ENCODE results near the gene KLHL9.
"Not testable (repeated sequence)": the region's sequence is repeated elsewhere in the genome, so short reads cannot be mapped to it uniquely, and the experiment has no call there.

Gene KLHL9

GRCh38 chr9:21334701-21335632 lies at the start of gene KLHL9:
KLHL9 (minus strand) TSS chr9:21335404; CDS start chr9:21334859, 545 bp downstream.
- DNase-seq = peak; percentile 87

- DNase-seq = peak; percentile 45
Measured at GRCh38 chr9:21383627-21384026, 48.4 kb upstream of the KLHL9 start.

GRCh38 chr9:21381448-21382339 lies 46.5 kb upstream of the KLHL9 start:
- peak; percentile 83 for DNase-seq

GRCh38 chr9:21371467-21371866 lies 36.3 kb upstream of the KLHL9 start:
- DNase-seq = not testable (repeated sequence)

GRCh38 chr9:21367957-21368356 lies 32.8 kb upstream of the KLHL9 start, which contains the start of gene IFNA13:
IFNA13 (minus strand) TSS chr9:21368057; CDS start chr9:21368010, 47 bp downstream.
- no peak for DNase-seq

- not testable (repeated sequence) for DNase-seq
Measured at GRCh38 chr9:21367169-21367568, 32.0 kb upstream of the KLHL9 start.

- no peak for DNase-seq
Measured at GRCh38 chr9:21362287-21362686, 27.1 kb upstream of the KLHL9 start.

GRCh38 chr9:21357479-21358460 lies 22.6 kb upstream of the KLHL9 start:
- DNase-seq = peak; percentile 30

GRCh38 chr9:21350787-21351186 lies 15.6 kb upstream of the KLHL9 start, which contains the start of gene IFNA6:
IFNA6 (minus strand) TSS chr9:21350887; CDS start chr9:21350887, 0 bp downstream.
- DNase-seq = no peak

GRCh38 chr9:21348430-21348970 lies 13.3 kb upstream of the KLHL9 start:
- no peak for DNase-seq

GRCh38 chr9:21340735-21341134 lies 5.5 kb upstream of the KLHL9 start:
- DNase-seq = no peak

GRCh38 chr9:21336457-21336856 lies 1.3 kb upstream of the KLHL9 start:
- peak; percentile 43 for DNase-seq

GRCh38 chr9:21333226-21333625 lies 2.0 kb downstream of the KLHL9 start:
- peak; percentile 33 for DNase-seq

GRCh38 chr9:21331676-21332402 lies 3.4 kb downstream of the KLHL9 start:
- peak; percentile 11 for DNase-seq

- DNase-seq = peak; percentile 70
Measured at GRCh38 chr9:21326526-21327139, 8.6 kb downstream of the KLHL9 start.

GRCh38 chr9:21324047-21324446 lies 11.2 kb downstream of the KLHL9 start:
- DNase-seq = no peak

- no peak for DNase-seq
Measured at GRCh38 chr9:21322911-21323461, 12.2 kb downstream of the KLHL9 start.

- no peak for DNase-seq
Measured at GRCh38 chr9:21320465-21320864, 14.7 kb downstream of the KLHL9 start.

- DNase-seq = peak; percentile 59
Measured at GRCh38 chr9:21317956-21318923, 17.0 kb downstream of the KLHL9 start.
